ENCODE results near the gene FAM171A1.

DNA sequence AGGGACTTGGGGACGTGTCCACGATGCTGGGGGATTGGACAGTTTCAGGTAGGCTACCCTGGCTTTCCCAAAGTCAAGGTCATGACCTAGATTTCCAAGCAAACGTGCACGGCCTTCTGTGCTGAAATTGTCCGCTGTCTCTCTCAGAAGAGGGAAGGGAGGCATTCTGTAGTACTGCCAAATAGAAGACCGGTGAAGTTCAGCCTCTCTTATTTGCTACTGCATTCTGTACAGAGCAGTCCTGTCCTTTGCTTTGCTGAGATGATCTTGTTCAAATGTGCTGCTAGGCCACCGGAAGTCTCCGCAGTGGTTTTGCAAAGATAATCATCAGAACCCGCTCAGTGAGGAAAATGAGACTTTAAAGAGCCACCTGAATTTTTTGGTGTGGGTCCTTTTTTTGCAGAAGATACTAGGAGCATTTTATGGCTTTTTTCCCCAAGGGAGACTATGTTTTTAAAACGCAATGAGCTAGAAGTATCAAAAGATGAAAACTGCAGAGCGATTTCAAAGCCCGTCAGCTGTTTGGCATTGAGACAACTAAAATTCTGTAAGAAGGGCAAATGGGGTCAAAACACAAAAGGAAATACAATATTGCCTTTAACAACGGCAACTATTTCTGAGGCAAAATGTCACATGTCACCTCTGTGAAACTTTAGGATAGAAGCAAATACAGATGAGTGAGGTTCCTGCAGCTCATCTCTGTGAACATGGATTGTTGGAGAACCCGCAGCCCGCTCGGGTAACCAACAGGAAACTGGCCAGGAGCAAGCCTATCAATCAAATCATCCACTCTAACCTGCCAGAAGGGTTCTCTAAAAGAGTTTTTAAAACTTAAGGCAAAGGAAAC lies 201.3 kb downstream of the FAM171A1 start:
- TF ChIP-seq, protein P1, sequence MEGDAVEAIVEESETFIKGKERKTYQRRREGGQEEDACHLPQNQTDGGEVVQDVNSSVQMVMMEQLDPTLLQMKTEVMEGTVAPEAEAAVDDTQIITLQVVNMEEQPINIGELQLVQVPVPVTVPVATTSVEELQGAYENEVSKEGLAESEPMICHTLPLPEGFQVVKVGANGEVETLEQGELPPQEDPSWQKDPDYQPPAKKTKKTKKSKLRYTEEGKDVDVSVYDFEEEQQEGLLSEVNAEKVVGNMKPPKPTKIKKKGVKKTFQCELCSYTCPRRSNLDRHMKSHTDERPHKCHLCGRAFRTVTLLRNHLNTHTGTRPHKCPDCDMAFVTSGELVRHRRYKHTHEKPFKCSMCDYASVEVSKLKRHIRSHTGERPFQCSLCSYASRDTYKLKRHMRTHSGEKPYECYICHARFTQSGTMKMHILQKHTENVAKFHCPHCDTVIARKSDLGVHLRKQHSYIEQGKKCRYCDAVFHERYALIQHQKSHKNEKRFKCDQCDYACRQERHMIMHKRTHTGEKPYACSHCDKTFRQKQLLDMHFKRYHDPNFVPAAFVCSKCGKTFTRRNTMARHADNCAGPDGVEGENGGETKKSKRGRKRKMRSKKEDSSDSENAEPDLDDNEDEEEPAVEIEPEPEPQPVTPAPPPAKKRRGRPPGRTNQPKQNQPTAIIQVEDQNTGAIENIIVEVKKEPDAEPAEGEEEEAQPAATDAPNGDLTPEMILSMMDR (conservative IDR thresholded peaks at IDR 0.05 in 1 of 2, IDR thresholded peaks at IDR 0.05 in 1 of 2; ENCODE audit: extremely low read depth in 1 of 2, insufficient read depth in 1 of 2, low read depth in 1 of 2, low read length in 2 of 2), result no peak
- no peak for TF ChIP-seq EZH2 (IDR thresholded peaks at IDR 0.05; ENCODE audit: borderline replicate concordance, low read length)
